ENCODE measurements around the gene HOXC10. TPM values are rescaled to one million over a fixed set of nuclear protein-coding genes. Genes with fewer than 3 reads are reported as not detected.

The HOXC10 gene
- total and polyA plus RNA-seq, 2 of the 8 experiments (the other 6 are each of a cell fraction or from before 2014, with no cell fraction given) = not detected

DNA sequence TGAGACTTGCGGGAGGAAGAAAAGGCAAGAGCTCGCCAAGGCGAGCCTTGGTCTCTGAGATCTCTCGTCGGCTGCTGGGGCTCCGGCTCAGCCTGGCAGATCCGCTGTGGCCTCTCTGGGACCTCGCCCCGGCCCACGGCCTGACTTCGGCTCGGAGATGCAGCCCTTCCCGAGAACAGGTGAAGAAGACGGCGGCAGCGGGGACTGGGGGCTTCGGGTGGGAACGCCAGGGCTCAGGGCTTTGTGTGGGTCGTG is 9.0 kb downstream of the HOXC10 start (continued):
- TF ChIP-seq, protein P1, sequence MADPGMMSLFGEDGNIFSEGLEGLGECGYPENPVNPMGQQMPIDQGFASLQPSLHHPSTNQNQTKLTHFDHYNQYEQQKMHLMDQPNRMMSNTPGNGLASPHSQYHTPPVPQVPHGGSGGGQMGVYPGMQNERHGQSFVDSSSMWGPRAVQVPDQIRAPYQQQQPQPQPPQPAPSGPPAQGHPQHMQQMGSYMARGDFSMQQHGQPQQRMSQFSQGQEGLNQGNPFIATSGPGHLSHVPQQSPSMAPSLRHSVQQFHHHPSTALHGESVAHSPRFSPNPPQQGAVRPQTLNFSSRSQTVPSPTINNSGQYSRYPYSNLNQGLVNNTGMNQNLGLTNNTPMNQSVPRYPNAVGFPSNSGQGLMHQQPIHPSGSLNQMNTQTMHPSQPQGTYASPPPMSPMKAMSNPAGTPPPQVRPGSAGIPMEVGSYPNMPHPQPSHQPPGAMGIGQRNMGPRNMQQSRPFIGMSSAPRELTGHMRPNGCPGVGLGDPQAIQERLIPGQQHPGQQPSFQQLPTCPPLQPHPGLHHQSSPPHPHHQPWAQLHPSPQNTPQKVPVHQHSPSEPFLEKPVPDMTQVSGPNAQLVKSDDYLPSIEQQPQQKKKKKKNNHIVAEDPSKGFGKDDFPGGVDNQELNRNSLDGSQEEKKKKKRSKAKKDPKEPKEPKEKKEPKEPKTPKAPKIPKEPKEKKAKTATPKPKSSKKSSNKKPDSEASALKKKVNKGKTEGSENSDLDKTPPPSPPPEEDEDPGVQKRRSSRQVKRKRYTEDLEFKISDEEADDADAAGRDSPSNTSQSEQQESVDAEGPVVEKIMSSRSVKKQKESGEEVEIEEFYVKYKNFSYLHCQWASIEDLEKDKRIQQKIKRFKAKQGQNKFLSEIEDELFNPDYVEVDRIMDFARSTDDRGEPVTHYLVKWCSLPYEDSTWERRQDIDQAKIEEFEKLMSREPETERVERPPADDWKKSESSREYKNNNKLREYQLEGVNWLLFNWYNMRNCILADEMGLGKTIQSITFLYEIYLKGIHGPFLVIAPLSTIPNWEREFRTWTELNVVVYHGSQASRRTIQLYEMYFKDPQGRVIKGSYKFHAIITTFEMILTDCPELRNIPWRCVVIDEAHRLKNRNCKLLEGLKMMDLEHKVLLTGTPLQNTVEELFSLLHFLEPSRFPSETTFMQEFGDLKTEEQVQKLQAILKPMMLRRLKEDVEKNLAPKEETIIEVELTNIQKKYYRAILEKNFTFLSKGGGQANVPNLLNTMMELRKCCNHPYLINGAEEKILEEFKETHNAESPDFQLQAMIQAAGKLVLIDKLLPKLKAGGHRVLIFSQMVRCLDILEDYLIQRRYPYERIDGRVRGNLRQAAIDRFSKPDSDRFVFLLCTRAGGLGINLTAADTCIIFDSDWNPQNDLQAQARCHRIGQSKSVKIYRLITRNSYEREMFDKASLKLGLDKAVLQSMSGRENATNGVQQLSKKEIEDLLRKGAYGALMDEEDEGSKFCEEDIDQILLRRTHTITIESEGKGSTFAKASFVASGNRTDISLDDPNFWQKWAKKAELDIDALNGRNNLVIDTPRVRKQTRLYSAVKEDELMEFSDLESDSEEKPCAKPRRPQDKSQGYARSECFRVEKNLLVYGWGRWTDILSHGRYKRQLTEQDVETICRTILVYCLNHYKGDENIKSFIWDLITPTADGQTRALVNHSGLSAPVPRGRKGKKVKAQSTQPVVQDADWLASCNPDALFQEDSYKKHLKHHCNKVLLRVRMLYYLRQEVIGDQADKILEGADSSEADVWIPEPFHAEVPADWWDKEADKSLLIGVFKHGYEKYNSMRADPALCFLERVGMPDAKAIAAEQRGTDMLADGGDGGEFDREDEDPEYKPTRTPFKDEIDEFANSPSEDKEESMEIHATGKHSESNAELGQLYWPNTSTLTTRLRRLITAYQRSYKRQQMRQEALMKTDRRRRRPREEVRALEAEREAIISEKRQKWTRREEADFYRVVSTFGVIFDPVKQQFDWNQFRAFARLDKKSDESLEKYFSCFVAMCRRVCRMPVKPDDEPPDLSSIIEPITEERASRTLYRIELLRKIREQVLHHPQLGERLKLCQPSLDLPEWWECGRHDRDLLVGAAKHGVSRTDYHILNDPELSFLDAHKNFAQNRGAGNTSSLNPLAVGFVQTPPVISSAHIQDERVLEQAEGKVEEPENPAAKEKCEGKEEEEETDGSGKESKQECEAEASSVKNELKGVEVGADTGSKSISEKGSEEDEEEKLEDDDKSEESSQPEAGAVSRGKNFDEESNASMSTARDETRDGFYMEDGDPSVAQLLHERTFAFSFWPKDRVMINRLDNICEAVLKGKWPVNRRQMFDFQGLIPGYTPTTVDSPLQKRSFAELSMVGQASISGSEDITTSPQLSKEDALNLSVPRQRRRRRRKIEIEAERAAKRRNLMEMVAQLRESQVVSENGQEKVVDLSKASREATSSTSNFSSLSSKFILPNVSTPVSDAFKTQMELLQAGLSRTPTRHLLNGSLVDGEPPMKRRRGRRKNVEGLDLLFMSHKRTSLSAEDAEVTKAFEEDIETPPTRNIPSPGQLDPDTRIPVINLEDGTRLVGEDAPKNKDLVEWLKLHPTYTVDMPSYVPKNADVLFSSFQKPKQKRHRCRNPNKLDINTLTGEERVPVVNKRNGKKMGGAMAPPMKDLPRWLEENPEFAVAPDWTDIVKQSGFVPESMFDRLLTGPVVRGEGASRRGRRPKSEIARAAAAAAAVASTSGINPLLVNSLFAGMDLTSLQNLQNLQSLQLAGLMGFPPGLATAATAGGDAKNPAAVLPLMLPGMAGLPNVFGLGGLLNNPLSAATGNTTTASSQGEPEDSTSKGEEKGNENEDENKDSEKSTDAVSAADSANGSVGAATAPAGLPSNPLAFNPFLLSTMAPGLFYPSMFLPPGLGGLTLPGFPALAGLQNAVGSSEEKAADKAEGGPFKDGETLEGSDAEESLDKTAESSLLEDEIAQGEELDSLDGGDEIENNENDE (IDR thresholded peaks at IDR 0.05; ENCODE audit: insufficient replicate concordance, low read length) = no peak
- no peak for TF ChIP-seq TBP (IDR thresholded peaks at IDR 0.05; ENCODE audit: low read depth, low read length)
- no peak for TF ChIP-seq CHD1 (IDR thresholded peaks at IDR 0.05; ENCODE audit: low read depth, low read length)
- TF ChIP-seq CTCF (IDR thresholded peaks at IDR 0.05; ENCODE audit: control extremely low read depth in 1 of 3, insufficient read depth in 1 of 3, low read depth in 1 of 3, low read length in 3 of 3) = no peak
- TF ChIP-seq SP1 (IDR thresholded peaks at IDR 0.05; ENCODE audit: low read depth, low read length) = no peak
- TF ChIP-seq CTBP2 (IDR thresholded peaks at IDR 0.05; ENCODE audit: borderline replicate concordance, insufficient read depth, insufficient read length, low read length) = no peak
- no peak for TF ChIP-seq RXRA (IDR thresholded peaks at IDR 0.05; ENCODE audit: insufficient read depth, low read depth, low read length)
- TF ChIP-seq HDAC6 (IDR thresholded peaks at IDR 0.05; ENCODE audit: low read depth, low read length) = no peak
